Activated T-cell treated with anti-CD3 and anti-CD28 coated beads, Interleukin-2, amount 50 U/mL, for 48 hours (primary cell): ENCODE measurements around the gene ST3GAL5.
"Not testable (repeated sequence)": the region's sequence is repeated elsewhere in the genome, so short reads cannot be mapped to it uniquely, and the experiment has no call there.

Source experiments
- DNase-seq, 2 experiments: peaks; one replicate each; pipeline ENCODE4 v3.0.0-alpha.2; 2020

The ST3GAL5 gene

DNA sequence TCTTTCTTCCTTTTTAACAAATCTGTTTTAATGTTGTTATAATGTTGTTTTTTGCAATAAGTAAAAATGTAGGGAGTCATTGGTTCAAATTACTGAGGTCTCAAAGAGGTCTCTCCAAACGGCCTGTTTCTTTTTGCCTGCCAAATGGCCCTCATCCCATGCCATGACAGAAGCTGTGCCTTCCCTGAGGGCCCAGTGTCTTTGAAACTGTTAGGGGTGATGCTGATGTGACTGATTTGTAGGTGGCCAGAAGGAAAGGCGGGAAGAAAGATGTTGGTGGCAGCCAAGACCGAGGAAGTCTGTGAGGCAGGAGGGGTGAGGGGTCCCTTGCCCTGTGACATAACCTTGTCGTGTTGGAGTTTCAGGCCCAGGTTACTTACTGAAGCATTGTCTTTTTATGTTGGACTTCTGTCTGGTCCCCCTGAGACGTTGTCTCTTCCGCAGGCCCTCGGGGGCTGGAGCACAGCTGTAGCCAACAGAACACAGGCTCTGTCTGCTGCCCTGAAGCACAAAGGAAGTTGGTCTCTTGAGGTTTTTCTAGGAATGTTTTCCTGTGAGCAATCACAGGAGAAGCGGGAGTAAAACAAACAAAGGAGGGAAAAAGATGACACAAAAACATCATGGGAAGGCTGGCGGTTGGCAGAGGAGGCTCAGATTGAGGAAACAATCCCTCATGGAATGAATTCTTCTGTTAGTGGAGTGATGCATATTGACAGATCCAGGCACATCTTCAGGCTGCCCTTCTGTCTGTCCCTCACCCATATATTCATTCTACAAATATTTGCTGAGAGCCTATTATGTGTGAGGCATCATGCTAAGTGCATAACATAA lies 4.9 kb upstream of the ST3GAL5 start:
- DNase-seq, result no peak

DNA sequence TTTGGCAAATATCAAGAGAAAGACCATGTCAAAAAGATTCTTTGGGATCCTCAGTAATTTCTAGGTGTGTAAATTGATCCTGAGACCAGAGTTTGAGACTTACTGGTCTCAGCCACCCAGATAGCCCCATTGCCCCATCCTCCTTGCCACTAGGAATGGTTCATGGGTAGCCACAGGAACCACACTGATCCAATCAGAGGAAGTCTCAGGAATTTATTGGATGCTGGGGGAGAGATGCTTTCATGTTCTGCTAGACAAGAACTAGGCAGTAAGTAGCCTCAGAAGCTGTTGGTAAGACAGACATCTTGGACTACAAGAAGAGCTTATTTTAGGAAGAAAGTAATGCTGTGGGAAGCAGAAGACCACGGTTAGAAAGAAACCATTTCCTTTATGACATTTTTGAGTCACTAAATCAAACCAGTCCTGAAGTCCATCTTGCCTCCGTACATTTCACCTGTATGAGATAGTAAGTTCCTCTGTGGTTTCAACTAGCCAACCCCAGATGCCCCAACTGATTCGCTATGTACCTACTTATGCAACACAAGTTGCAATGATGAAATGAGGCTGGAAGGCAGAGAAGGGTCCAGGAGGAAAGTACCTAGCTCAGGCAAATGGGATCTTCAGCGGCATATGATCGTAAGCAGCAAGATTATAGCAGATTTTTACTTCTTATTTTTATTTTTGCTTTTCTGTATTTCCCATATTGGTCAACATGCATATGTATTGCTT lies 3.6 kb upstream of the ST3GAL5 start:
- DNase-seq, result no peak

DNA sequence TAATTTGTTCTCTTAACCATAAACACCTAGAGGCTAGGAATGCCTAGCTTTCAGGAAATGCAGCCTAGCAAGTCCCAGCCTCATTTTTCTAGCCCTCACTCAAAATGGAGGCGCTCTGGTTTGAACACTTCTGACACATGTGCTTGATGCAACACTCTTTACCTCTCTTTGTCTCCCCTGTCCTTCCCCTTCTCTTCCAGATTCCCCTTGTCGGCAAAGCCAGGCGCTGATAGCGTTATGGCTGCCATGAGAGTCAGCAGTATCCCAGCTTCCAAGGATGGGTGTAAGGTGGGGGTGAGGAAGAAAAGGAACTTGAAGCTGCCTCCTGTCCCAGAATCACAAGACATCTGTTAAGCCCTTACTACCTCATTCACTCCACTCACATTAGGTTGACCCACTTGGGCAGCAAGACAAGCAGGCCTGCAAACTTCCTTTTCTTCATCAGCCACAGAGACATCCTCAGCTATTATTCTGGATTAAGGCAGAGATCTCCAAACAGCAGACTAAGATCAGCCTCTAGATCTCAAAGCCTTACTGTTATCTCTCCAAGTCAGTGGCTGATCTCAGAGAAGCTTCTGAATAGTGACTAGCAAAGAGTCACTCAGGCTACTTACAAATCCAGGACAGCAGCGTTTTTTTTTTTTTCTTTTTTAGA lies 1.9 kb upstream of the ST3GAL5 start:
- DNase-seq, result no peak

DNA sequence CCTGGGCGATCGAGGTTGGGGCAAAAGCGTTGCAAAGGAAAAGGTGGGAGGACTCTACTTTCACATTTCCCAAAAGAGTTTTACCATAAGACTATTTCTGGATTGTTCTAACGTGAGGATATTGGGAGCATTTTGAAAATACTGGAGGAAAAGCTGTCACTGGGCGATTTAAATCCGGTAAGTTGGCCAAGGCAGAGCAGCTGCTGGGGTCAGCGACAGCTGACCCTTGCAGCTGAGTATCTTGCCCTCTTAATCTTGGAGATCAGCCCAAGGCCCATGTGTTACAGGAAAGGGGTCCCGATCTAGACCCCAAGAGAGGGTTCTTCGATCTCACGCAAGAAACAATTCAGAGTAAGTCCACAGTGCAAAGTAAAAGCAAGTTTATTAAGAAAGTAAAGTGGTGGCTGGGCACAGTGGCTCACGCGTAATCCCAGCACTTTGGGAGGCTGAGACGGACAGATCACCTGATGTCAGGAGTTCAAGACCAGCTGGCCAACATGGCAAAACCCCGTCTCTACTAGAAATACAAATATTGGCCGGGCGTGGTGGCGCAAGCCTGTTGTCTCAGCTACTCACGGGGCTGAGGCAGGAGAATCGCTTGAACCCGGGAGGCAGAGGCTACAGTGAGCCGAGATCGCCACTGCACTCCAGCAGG lies 964 bp upstream of the ST3GAL5 start:
- DNase-seq, result peak in 1 of 2 experiments; percentile 33

DNA sequence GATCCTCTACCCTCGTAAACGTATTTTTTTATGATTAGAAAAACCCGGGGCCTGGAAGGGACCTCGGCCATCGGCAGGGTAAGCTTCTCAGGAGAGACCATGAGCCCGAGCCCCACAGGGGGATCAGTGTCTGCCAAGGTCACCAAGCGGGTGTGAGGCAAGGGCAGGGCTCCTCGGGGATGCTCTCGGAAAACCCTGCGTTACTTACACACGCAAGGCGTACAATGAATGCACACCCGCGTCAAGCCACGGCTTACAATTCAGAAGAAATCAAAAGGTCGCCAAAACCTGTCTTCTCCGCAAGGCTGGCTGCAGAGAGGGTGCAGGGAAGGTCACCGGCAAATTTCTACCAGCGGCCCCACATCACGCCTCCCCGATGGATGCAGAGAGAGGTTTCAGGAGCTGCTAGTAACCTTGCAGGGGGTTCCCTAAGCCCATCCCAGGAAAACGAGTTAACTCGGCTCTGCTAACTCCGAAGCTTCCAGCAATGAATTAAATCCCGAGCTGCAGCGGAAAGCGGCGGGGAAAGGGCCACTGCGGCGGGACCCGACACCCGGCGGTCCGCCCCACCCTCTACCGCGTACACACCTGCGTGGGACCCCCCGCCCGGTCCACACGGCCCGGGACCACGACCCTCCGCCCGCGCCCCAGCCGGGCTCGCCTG lies 638 bp downstream of the ST3GAL5 start:
- peak; percentile 64 to 68 for DNase-seq

DNA sequence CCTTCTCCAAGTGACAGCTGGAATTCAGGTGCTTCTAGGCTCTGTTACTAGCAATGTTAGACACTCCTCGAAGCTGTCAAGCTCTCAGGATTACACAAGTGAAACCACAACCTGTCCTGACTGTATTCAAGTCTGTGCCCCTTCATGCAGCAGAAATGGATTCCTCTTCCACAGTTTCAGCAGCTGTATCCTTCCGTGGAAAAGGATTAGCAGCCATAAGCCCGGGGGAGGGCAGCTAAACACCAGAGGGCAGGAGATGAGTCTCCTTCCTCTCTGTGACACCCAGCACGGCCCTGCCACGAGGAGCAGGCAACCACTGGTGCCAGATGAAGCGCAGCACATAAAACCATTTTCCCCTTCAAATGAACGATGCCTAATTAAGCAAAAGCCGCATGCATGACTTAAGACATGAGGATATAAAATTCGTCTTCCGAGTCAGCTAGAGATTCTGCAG lies 1.2 kb downstream of the ST3GAL5 start:
- peak; percentile 74 to 76 for DNase-seq

DNA sequence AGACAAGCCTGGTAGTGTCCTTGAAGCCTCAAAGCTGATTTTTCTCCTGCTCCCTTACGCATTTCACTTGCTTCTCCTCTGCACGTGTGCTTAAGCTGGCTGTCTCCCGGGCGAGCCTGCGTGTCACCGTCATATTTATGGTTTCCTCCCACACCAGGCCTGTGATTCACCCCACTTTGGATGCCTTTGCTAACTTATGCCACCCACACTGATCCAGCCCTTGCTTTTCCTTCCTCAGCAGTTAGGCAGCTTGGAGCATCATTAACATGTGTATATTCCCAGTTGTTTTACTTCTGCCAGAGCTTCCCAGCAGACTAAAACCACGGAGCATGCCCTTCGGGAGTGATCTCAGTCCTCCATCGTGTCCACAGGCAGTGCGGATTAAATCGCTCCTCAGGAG lies 2.2 kb downstream of the ST3GAL5 start:
- peak; percentile 73 to 78 for DNase-seq

DNA sequence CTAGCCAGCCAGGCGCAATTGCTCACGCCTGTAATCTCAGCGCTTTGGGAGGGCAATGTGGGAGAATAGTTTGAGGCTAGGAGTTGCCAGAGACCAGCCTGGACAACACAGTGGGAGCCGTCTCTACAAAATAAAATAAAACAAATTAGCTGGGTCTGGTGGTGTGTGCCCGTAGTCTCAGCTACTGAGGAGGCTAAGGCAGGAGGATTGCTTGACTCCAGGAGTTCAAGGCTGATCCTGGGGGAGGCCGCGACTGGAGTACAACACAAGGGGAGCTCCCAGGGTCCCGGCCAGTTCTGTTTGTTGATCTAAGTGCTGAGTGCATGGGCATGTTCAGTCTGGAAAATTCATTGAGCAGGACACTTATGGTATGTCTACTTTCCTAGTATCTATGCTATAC lies 2.6 kb downstream of the ST3GAL5 start:
- no peak for DNase-seq

DNA sequence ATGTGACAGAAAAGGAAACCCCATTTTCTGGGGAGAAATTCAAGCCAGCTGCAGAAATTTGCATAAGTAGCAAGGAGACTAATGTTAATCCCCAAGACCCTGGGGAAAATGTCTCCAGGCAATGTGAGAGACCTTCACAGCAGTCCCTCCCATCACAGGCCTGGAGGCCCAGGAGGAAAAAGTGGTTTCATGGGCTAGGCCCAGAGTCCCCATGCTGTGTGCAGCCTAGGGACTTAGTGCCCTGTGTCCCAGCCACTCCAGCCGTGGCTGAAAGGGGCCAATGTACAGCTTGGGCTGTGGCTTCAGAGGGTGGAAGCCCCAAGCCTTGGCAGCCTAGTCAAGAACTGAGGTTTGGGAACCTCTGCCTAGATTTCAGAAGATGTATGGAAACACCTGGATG lies 7.0 kb downstream of the ST3GAL5 start:
- DNase-seq, result not testable (repeated sequence)

DNA sequence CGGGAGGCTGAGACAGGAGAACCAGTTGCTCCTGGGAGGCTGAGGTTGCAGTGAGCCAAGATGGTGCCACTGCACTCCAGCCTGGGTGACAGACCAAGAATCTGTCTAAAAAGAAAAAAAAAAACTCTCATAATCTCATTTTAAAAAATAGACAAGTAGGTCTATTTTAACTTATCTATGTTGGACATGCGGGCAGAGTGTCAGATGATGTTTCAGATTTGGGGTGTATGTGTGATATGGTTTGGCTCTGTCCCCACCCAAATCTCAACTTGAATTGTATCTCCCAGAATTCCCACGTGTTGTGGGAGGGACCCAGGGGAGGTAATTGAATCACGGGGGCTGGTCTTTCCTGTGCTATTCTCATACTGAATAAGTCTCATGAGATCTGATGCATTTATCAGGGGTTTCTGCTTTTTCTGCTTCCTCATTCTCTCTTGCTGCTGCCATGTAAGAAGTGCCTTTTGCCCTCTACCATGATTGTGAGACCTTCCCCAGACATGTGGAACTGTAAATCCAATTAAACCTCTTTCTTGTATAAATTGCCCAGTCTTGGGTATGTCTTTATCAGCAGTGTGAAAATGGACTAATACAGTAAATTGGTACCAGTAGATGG lies 8.0 kb downstream of the ST3GAL5 start:
- DNase-seq, result not testable (repeated sequence)

DNA sequence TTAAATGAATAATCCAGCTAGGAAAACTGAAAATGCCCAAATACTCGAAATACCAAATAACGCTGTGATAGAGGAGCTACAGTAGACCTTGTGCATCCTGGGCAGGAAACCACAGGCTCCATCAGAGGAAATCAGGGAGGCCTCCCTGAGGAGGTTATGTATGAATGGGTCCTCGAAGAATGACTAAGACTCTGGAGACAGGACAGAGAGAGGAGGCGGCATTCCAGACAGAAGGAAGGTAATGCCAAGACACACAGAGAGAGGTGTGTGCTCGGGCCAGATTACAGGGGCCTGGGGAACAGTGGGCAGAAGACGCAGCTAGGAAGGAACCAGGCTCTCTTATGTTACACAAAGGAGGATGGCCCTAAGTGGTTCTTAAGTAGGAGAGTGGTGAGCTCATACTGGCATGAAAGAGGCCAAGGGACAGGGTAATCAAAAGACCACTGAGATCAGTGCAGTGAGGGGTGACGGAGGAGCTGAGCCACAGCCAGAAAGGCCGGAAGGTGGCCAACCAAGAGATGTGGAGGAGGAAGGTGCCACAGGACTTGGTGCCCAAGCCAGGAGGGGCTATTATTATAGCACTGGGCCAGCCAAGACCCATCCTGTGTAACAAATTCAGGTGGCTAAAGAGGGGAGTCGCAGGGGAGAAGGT lies 9.9 kb downstream of the ST3GAL5 start:
- no peak for DNase-seq

DNA sequence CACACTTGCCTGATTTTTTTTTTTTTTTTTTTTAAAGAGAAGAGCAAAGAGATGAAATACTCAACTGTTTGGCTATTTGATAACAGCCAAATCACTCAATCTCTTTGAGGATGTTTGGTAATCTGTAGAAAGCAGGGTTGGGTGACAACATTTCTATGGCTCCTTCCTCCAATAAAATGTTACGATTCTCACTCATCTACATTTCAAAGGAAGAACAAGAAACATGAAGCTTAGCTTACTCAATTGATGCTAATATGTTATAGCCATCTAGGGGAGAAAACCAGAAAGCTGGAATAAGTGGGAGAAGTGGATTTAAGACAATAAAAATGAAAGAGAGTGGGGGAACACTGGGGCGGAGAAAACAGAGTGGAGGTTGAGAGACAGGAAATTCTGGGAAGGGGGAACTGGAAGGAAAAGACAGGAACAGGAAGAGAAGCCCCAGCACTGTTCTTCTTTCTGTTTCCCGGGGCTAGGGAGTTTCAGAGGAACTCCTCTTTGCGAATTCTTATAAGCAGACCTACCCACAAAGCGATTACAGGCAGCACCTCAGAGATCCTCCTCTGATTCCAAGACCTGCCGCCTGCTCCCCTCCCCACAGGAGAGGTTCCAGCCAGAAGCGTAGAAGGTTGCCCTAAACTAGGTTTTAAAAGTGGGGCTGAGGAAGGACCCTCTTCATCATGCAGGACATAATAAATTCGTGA lies 13.3 kb downstream of the ST3GAL5 start:
- no peak for DNase-seq

DNA sequence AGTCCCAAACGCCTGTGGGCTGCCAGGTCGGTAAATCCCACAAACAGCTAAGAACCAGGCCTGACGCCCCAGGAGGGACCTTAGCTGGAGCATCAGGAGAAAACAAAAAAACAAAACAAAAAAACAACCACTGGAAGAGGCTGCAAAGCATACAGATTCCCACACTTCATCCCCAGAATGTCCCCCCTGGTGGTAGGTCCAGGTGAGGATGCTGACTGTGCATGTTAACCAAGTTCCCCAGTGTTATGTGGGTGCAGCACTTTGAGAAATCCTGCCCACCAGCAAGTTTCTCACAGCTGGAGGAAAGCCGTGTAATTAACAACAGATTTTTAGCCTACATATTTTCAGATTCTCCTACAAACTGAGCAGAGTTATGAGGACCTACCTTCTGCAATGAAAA lies 15.1 kb downstream of the ST3GAL5 start:
- DNase-seq, result no peak

DNA sequence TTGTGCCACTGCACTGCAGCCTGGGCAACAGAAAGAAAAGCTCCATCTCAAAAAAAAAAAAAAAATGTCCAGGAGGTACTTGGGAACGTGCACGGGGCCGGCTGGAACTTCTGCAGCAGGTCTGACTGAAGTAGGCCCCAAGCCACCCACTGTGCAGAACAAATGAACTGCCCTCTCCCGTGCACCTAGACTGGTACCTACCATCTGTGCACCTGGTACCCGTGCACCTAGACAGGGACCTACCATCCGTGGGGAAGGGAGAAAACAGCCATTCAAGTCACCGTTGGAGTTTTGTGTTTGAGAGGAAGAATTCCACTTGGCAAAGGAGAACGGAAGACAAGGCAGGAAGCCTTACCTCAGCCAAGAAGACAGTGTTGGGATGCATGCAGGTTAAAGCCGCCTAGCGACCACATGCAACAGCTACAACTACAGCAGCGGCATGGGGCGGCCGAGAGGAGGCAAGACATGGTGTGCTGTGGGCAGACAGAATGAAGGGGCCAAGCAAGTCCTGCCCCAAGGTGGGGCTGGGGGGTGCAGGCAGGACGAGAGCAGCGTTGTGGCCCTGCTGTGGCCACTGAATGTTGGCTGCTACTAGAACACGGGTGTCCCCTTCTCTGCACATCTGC lies 16.1 kb downstream of the ST3GAL5 start:
- DNase-seq, result no peak

DNA sequence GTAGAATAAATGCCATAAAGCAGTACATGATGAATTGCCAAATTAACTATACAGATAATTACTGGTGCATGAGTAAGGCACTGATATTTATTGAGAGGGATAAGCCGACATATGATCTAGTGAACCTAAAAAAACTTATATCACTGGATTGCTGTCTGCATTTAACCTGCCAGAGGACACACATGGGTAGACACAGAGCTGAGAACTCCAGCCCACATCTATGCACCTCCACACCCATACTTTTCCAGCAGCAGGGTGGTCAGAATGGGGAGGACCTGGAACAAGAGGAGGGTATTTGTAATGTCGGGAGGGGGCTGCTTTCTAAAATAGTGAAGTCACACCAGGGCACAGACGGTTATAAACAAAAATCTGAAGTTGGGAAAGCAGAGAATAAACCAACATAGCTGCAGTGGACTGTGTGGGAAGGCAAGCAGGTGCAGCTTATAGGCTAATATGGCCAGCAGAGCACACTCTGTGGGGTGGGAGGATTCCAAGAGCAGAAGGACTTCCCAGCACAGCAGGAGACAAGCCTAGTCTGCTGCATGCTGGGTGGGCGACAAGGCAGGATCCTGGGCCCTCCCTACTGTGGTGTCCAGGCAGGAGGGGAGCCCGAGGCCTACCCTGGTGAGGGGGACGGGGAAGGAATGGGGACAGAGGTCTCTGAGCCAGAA lies 17.2 kb downstream of the ST3GAL5 start:
- DNase-seq, result no peak

DNA sequence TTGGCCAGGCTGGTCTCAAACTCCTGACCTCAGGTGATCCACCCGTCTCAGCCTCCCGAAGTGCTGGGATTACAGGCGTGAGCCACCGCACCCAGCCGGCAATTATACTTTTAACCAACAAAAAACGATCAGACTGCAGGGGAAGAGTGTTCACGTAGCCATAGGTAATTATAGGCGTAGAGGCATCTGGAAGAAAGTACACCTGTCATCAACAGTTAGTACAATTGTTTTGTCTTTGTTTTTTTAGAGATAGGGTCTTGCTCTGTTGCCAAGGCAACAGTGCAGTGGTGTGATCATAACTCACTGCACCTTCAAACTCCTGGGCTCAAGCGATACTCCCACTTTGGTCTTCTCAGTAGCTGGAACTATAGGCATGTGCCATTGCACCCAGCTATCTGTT lies 20.0 kb downstream of the ST3GAL5 start:
- DNase-seq, result no peak

DNA sequence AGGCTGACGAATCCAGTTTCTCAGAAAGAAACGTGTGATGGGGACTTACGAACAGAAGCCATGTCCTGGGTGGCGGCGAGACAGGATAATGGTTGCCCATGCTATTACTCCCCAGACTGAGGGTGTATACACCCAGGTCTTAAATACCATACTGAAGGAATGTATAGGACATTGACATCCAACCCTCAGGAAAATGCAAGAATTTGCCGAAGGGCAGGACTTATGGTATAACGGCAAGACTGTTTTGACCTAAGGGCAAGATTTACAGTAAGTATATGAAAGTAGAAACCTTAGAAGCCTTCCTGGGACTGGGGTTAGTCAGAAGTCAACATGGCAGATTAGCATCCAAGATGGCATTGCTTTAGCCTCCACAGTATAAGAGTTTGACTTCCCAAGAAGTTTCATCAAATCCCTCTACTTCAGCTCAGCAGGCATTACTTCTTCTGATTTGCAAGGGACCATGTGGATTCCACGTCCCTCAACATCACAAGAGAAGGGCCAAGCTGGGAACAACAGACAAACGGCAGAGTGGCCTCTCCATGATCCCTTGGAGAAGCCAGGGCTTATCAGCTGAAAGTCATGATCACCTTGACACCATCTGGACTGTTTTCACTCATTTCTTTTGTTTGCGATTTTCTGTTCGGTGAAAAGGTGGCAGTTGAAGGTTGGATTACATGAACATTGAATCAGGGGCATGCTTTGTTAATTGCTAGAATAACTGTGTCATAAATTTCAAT lies 21.1 kb downstream of the ST3GAL5 start:
- DNase-seq, result no peak

DNA sequence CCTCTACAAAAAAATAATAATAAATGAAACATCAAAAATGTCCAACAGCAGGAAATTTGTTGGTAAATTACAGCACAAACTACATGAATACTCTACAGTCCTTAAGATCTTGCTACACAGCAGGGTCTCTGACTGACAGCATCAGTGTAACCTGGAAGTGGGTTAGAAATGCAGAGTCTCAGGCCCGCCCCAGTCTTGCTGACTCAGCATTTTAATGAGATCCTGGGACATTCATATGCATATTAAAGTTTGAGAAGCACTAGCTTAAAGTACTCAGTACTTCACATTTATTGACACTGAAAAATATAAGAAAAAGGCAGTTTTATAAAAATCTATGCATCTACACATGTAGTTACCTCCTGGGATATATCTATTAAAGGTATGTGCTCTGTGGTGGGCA lies 21.7 kb downstream of the ST3GAL5 start:
- DNase-seq, result no peak

DNA sequence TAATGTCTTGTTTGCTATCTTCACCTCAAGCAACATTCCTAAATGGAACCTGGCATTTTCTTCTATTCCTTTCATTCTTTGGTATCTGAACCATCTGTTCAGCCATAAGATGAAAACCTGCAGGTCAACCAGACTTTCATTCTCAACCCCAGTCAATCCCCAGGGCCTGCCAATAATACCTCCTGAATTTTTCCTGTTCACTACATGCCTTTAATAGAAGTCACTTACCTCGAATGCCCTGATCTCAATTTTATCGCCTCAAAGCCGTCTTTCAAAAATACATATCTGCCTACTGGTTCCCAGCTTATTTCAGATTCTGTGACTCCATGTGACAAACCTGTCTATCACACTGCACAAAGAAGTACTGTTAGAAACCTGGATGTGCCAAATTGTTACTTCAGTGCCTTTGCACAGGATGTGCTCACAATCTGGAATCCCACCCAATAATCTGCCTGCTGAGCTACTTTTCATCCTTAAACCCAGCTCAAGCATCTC lies 22.6 kb downstream of the ST3GAL5 start:
- no peak for DNase-seq
